GM21367 (cell line): ENCODE results near the gene VAPB.

Experiments used
- ATAC-seq: cut with Tn5 transposase; IDR thresholded peaks from one replicate; pipeline ENCODE4 v1.9.1; 2021; ENCODE audit not compliant: unreplicated experiment

The VAPB gene

GRCh38 chr20:58479726-58480440 is 90.9 kb downstream of the VAPB start:
- ATAC-seq: no peak

GRCh38 chr20:58480551-58481336 is 91.7 kb downstream of the VAPB start:
- no peak for ATAC-seq

- ATAC-seq: no peak
Measured at GRCh38 chr20:58481481-58482021, 92.5 kb downstream of the VAPB start.

GRCh38 chr20:58482416-58482815 is 93.4 kb downstream of the VAPB start:
- ATAC-seq: no peak

- no peak for ATAC-seq
Measured at GRCh38 chr20:58483051-58483450, 94.0 kb downstream of the VAPB start.

- ATAC-seq: no peak
Measured at GRCh38 chr20:58483470-58483869, 94.4 kb downstream of the VAPB start.

- ATAC-seq: no peak
Measured at GRCh38 chr20:58485393-58485792, 96.4 kb downstream of the VAPB start.

- ATAC-seq: no peak
Measured at GRCh38 chr20:58486207-58486606, 97.2 kb downstream of the VAPB start.

- no peak for ATAC-seq
Measured at GRCh38 chr20:58492074-58492718, 103.2 kb downstream of the VAPB start.

- no peak for ATAC-seq
Measured at GRCh38 chr20:58492795-58493524, 103.9 kb downstream of the VAPB start.

- ATAC-seq: no peak
Measured at GRCh38 chr20:58494923-58495622, 106.0 kb downstream of the VAPB start.

GRCh38 chr20:58495623-58496428 is 106.8 kb downstream of the VAPB start:
- no peak for ATAC-seq

- no peak for ATAC-seq
Measured at GRCh38 chr20:58496429-58496769, 107.4 kb downstream of the VAPB start.

- no peak for ATAC-seq
Measured at GRCh38 chr20:58497076-58497641, 108.1 kb downstream of the VAPB start.

GRCh38 chr20:58497724-58498469 is 108.9 kb downstream of the VAPB start:
- no peak for ATAC-seq

- ATAC-seq: no peak
Measured at GRCh38 chr20:58498470-58499068, 109.5 kb downstream of the VAPB start.

GRCh38 chr20:58500256-58500655 is 111.2 kb downstream of the VAPB start:
- ATAC-seq: no peak
